Activated effector memory CD4-positive, alpha-beta T cell treated with Interleukin-2 at 50 U/mL for 16 hours (primary cell): ENCODE results near the gene ASAH2.
"Not testable (repeated sequence)": the region's sequence is repeated elsewhere in the genome, so short reads cannot be mapped to it uniquely, and the experiment has no call there.

Source experiments
- DNase-seq: peaks from one replicate; pipeline ENCODE4 v3.0.0-alpha.2; 2020

ASAH2 gene

GRCh38 chr10:50251394-50251793 lies at the start of gene ASAH2:
ASAH2 (minus strand) TSS chr10:50251516; CDS start chr10:50248610, 2,906 bp downstream.
- DNase-seq: no peak

- no peak for DNase-seq
Measured at GRCh38 chr10:50299948-50300669, 48.8 kb upstream of the ASAH2 start.

GRCh38 chr10:50295367-50295766 lies 44.1 kb upstream of the ASAH2 start:
- no peak for DNase-seq

- DNase-seq: no peak
Measured at GRCh38 chr10:50294582-50294981, 43.3 kb upstream of the ASAH2 start.

GRCh38 chr10:50293513-50294313 lies 42.4 kb upstream of the ASAH2 start:
- no peak for DNase-seq

- DNase-seq: no peak
Measured at GRCh38 chr10:50291261-50291850, 40.0 kb upstream of the ASAH2 start.

- DNase-seq: no peak
Measured at GRCh38 chr10:50289196-50289595, 37.9 kb upstream of the ASAH2 start.

- no peak for DNase-seq
Measured at GRCh38 chr10:50286996-50287803, 35.9 kb upstream of the ASAH2 start.

- DNase-seq: no peak
Measured at GRCh38 chr10:50286517-50286916, 35.2 kb upstream of the ASAH2 start.

- DNase-seq: no peak
Measured at GRCh38 chr10:50281967-50282522, 30.7 kb upstream of the ASAH2 start.

GRCh38 chr10:50281210-50281966 lies 30.1 kb upstream of the ASAH2 start:
- no peak for DNase-seq

GRCh38 chr10:50280049-50280841 lies 28.9 kb upstream of the ASAH2 start:
- DNase-seq: no peak

GRCh38 chr10:50279489-50279888 lies 28.2 kb upstream of the ASAH2 start:
- DNase-seq: no peak

GRCh38 chr10:50275650-50276235 lies 24.4 kb upstream of the ASAH2 start:
- no peak for DNase-seq

GRCh38 chr10:50272531-50272930 lies 21.2 kb upstream of the ASAH2 start:
- DNase-seq: no peak

GRCh38 chr10:50271564-50272250 lies 20.4 kb upstream of the ASAH2 start:
- DNase-seq: no peak

- not testable (repeated sequence) for DNase-seq
Measured at GRCh38 chr10:50267877-50268276, 16.6 kb upstream of the ASAH2 start.

GRCh38 chr10:50262625-50263024 lies 11.3 kb upstream of the ASAH2 start:
- not testable (repeated sequence) for DNase-seq

- DNase-seq: no peak
Measured at GRCh38 chr10:50260791-50261281, 9.5 kb upstream of the ASAH2 start.

- no peak for DNase-seq
Measured at GRCh38 chr10:50254479-50254878, 3.2 kb upstream of the ASAH2 start.
